ENCODE data around the gene TRPM8.

GRCh38 chr2:233950078-233950825 is 33.1 kb downstream of the TRPM8 start:
- no peak for TF ChIP-seq CTCF (IDR thresholded peaks at IDR 0.05; ENCODE audit: low read length)
- TF ChIP-seq EZH2 (IDR thresholded peaks at IDR 0.05; ENCODE audit: borderline replicate concordance, low read length): no peak
